Esophagus muscularis mucosa (tissue), 4 donors: Measurements from ENCODE around the gene TACR2. TPM values are rescaled to one million over a fixed set of nuclear protein-coding genes. Genes with fewer than 3 reads are reported as not detected.
A peak's percentile ranks its signal among the peaks of the same experiment; 100 is the strongest.

Experiments used
- DNase-seq: peaks from one replicate; pipeline ENCODE4 v3.0.0-alpha.2; 2017; ENCODE audit errors: extremely low spot score
- H3K27ac ChIP-seq, 4 donors: fragments of 200-600 bp; sonication (generic); replicated peaks in 1 of 4; 1 replicate in 3 of 4; 2 replicates in 1 of 4; pipeline ENCODE4 v1.5.1; 2016 to 2019; ENCODE audit warnings: mild to moderate bottlenecking in 1 of 4
- H3K27me3 ChIP-seq, 4 donors: fragments of 200-600 bp; sonication (generic); one replicate each; pipeline versions ENCODE4 v1.5.1 to v1.6.0; 2016 to 2019
- H3K36me3 ChIP-seq, 4 donors: fragments of 200-600 bp; sonication (generic); one replicate each; pipeline ENCODE4 v1.5.1; 2016 to 2019
- H3K4me1 ChIP-seq, 4 donors: fragments of 200-600 bp; sonication (generic); one replicate each; pipeline ENCODE4 v1.5.1; 2016 to 2019
- H3K4me3 ChIP-seq, 4 donors: fragments of 200-600 bp; sonication (generic); 1 replicate in 2 of 4; 2 replicates in 2 of 4; pipeline ENCODE4 v1.5.1; 2016 to 2019; ENCODE audit warnings: mild to moderate bottlenecking in 4 of 4, moderate library complexity in 1 of 4
- H3K9me3 ChIP-seq, 4 donors: fragments of 200-600 bp; sonication (generic); 1 replicate in 3 of 4; 2 replicates in 1 of 4; pipeline ENCODE4 v1.5.1; 2016 to 2019
- CTCF ChIP-seq, 3 experiments: fragments of 200-600 bp in 2 of 3; fragments of 450-650 bp in 1 of 3; sonication (generic) in 2 of 3; IDR thresholded peaks; one replicate each; pipeline ENCODE4 v1.5.1; 2017 to 2019; ENCODE audit warnings: antibody characterized with exemption in 3 of 3, mild to moderate bottlenecking in 2 of 3, moderate library complexity in 1 of 3
- EP300 ChIP-seq: sonication (generic); formaldehyde crosslinking; IDR thresholded peaks from one replicate; pipeline ENCODE4 v1.6.1; 2017; ENCODE audit warnings: antibody characterized with exemption
- POLR2A ChIP-seq: fragments of 450-650 bp; IDR thresholded peaks from one replicate; pipeline ENCODE4 v1.6.1; 2017; ENCODE audit warnings: antibody characterized with exemption, moderate library complexity, mild to moderate bottlenecking, low read depth
- POLR2AphosphoS5 ChIP-seq, 2 donors: sonication (generic); formaldehyde crosslinking; IDR thresholded peaks; one replicate each; pipeline ENCODE4 v1.6.1; 2017; ENCODE audit warnings: antibody characterized with exemption in 2 of 2
- WGBS: methylation state at CpG from one replicate; pipeline ENCODE4 v1.1.5; 2018; 5-methylcytosine and 5-hydroxymethylcytosine counted together
- intact Hi-C: fragments of 100-400 bp; cut with DNase I; formaldehyde crosslinking; loops from one replicate; pipeline ENCODE4 v1.15.1; 2023
- total RNA-seq, 4 donors: library from RNA; depleted of rRNA; stranded (reverse); fragments of >200 nt; gene quantifications; one replicate each; pipeline versions ENCODE4 v1.1.0 to v1.2.1, GENCODE V29; 2016

TACR2 gene
- 10 to 100 TPM; 51.4 to 72.6 (median 68.1) TPM for total RNA-seq

- Histone ChIP-seq H3K4me1 (peaks cover 11 to 84% (median 74%) of the 10 kb centered on the region in 4 donors), H3K36me3 (no peaks in the 10 kb centered on the region), H3K9me3 (no peaks in the 10 kb centered on the region), H3K27ac (peak within 1 kb of the TSS; percentile 95 to 98 (median 97)), H3K4me3 (peak within 1 kb of the TSS; percentile 43 to 58 (median 48)), H3K27me3 (no peaks in the 10 kb centered on the region)
- TF ChIP-seq CTCF (IDR thresholded peaks at IDR 0.05) (no peak), POLR2AphosphoS5 (IDR thresholded peaks at IDR 0.05) (peak; percentile 64 to 93)
- no peak for DNase-seq
- intact Hi-C loops = no loop called here
- 56% methylated on average over 7 of the region's 10 CpGs for WGBS
These were observed at the start of gene TACR2 for GRCh38 chr10:69416695-69417094. TSS of gene TACR2 (minus strand) at chr10:69416918. CDS start at chr10:69416323, 595 bp downstream.

- no peaks in the 10 kb centered on the region for H3K36me3 ChIP-seq
- peaks cover 72 to 98% (median 91%) of the 10 kb centered on the region in 4 donors for H3K4me1 ChIP-seq
- H3K27me3 ChIP-seq = no peaks in the 10 kb centered on the region
- H3K9me3 ChIP-seq = no peaks in the 10 kb centered on the region
- intact Hi-C loops = no loop called here
- TF ChIP-seq EP300 (no peak), POLR2A (no peak), CTCF (IDR thresholded peaks at IDR 0.05) (no peak), POLR2AphosphoS5 (IDR thresholded peaks at IDR 0.05) (no peak)
- no peak for DNase-seq
- H3K4me3 ChIP-seq = no peak overlapping the region
- 54% methylated on average over 5 of the region's 5 CpGs for WGBS
- H3K27ac ChIP-seq = peak overlapping the region; percentile 85 to 92 (median 90)
These were observed 49.4 kb upstream of the TACR2 start for GRCh38 chr10:69466158-69466490.

GRCh38 chr10:69465457-69466157 lies 48.9 kb upstream of the TACR2 start:
- Histone ChIP-seq H3K9me3 (no peaks in the 10 kb centered on the region), H3K27ac (peak overlapping the region; percentile 85 to 92 (median 90))
- 76% methylated on average over 9 of the region's 9 CpGs for WGBS

GRCh38 chr10:69464801-69465401 lies 48.2 kb upstream of the TACR2 start:
- DNase-seq = no peak
- intact Hi-C loops = no loop called here
- TF ChIP-seq EP300 = no peak
- peak; percentile 9 to 15 for TF ChIP-seq POLR2AphosphoS5 (IDR thresholded peaks at IDR 0.05)
- TF ChIP-seq CTCF (IDR thresholded peaks at IDR 0.05) = peak in 1 of 3 experiments; percentile 3
- no peak for TF ChIP-seq POLR2A
- Histone ChIP-seq H3K4me1 (peaks cover 81 to 98% (median 97%) of the 10 kb centered on the region in 4 donors), H3K27me3 (no peaks in the 10 kb centered on the region), H3K9me3 (no peaks in the 10 kb centered on the region), H3K36me3 (no peaks in the 10 kb centered on the region), H3K4me3 (no peak overlapping the region), H3K27ac (peak overlapping the region; percentile 85 to 92 (median 90))
- 67% methylated on average over 1 of the region's 2 CpGs for WGBS

More at GRCh38 chr10:69465457-69466157, 48.9 kb upstream of the TACR2 start:
- TF ChIP-seq POLR2AphosphoS5 (IDR thresholded peaks at IDR 0.05) (peak; percentile 13 to 17), POLR2A (no peak)
- DNase-seq = no peak
- H3K4me3 ChIP-seq = no peak overlapping the region
- H3K4me1 ChIP-seq = peaks cover 77 to 98% (median 91%) of the 10 kb centered on the region in 4 donors
- no peaks in the 10 kb centered on the region for H3K27me3 ChIP-seq
- no peaks in the 10 kb centered on the region for H3K36me3 ChIP-seq
- intact Hi-C loops = no loop called here

GRCh38 chr10:69464401-69464800 lies 47.7 kb upstream of the TACR2 start:
- H3K4me1 ChIP-seq = peaks cover 81 to 100% (median 100%) of the 10 kb centered on the region in 4 donors
- WGBS = 45% methylated on average over 7 of the region's 7 CpGs
- intact Hi-C loops = no loop called here
- peak overlapping the region; percentile 85 to 92 (median 90) for H3K27ac ChIP-seq
- H3K36me3 ChIP-seq = no peaks in the 10 kb centered on the region
- H3K4me3 ChIP-seq = no peak overlapping the region
- no peaks in the 10 kb centered on the region for H3K27me3 ChIP-seq
- TF ChIP-seq EP300 = no peak
- TF ChIP-seq CTCF (IDR thresholded peaks at IDR 0.05) = no peak
- TF ChIP-seq POLR2A = no peak
- no peak for TF ChIP-seq POLR2AphosphoS5 (IDR thresholded peaks at IDR 0.05)
- H3K9me3 ChIP-seq = no peaks in the 10 kb centered on the region
- DNase-seq = no peak
